PFSK-1 (cell line): ENCODE measurements around the gene L3MBTL4.

Experiments used
- FOXP2 ChIP-seq: optimal IDR thresholded peaks from 2 replicates; pipeline ENCODE3; 2011; ENCODE audit warnings: borderline replicate concordance, control low read depth, inconsistent platforms; ENCODE audit not compliant: insufficient read depth; ENCODE audit errors: extremely low read length, extremely low read depth
- POLR2AphosphoS5 ChIP-seq: IDR thresholded peaks from 2 replicates; pipeline ENCODE4 v1.6.1; 2012; ENCODE audit warnings: low read depth, mild to moderate bottlenecking, control low read depth, low read length, moderate library complexity
- SIN3A ChIP-seq: IDR thresholded peaks from 2 replicates; pipeline ENCODE4 v1.6.1; 2012; ENCODE audit warnings: mild to moderate bottlenecking, low read length, moderate library complexity, borderline replicate concordance; ENCODE audit not compliant: insufficient read depth
- TAF1 ChIP-seq: IDR thresholded peaks from 2 replicates; pipeline ENCODE4 v1.6.1; 2012; ENCODE audit warnings: low read length, control low read depth, borderline replicate concordance; ENCODE audit not compliant: insufficient read depth
- TF ChIP-seq, protein P1 (sequence below), 2 experiments: IDR thresholded peaks; 2 replicates each; pipeline versions ENCODE4 v1.6.1 to v1.8.0; 2011 to 2012; ENCODE audit warnings: low read depth in 2 of 2, low read length in 2 of 2, control low read depth in 1 of 2, inconsistent platforms in 1 of 2, mild to moderate bottlenecking in 1 of 2, moderate library complexity in 1 of 2; ENCODE audit not compliant: insufficient read depth in 1 of 2

The L3MBTL4 gene

DNA sequence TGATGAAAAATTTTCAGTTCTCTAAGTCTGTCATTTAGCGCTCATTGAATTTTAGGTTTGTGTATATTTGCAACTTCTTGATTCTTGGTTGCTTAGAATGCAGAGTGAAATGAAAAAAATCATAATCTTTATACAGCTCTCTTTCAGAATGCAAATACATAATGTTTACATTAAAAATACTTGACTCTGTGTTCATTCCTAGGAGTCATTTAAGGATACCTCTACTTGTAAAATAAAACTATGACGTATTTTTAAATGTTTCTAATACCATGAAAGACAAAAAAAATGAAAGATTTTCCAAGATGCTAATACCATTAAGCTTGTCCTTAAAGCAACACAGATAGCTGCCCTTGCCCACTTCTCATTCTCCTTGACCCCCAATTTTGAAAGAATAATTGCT lies 259.0 kb downstream of the L3MBTL4 start:
- TF ChIP-seq SIN3A (no peak), TAF1 (no peak), FOXP2 (no peak), POLR2AphosphoS5 (no peak)
- TF ChIP-seq, protein P1, sequence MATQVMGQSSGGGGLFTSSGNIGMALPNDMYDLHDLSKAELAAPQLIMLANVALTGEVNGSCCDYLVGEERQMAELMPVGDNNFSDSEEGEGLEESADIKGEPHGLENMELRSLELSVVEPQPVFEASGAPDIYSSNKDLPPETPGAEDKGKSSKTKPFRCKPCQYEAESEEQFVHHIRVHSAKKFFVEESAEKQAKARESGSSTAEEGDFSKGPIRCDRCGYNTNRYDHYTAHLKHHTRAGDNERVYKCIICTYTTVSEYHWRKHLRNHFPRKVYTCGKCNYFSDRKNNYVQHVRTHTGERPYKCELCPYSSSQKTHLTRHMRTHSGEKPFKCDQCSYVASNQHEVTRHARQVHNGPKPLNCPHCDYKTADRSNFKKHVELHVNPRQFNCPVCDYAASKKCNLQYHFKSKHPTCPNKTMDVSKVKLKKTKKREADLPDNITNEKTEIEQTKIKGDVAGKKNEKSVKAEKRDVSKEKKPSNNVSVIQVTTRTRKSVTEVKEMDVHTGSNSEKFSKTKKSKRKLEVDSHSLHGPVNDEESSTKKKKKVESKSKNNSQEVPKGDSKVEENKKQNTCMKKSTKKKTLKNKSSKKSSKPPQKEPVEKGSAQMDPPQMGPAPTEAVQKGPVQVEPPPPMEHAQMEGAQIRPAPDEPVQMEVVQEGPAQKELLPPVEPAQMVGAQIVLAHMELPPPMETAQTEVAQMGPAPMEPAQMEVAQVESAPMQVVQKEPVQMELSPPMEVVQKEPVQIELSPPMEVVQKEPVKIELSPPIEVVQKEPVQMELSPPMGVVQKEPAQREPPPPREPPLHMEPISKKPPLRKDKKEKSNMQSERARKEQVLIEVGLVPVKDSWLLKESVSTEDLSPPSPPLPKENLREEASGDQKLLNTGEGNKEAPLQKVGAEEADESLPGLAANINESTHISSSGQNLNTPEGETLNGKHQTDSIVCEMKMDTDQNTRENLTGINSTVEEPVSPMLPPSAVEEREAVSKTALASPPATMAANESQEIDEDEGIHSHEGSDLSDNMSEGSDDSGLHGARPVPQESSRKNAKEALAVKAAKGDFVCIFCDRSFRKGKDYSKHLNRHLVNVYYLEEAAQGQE (IDR thresholded peaks at IDR 0.05; ENCODE audit: insufficient read depth in 1 of 2, low read depth in 2 of 2, low read length in 2 of 2), result no peak

- TF ChIP-seq, protein P1 (IDR thresholded peaks at IDR 0.05; ENCODE audit: insufficient read depth in 1 of 2, low read depth in 2 of 2, low read length in 2 of 2), result no peak
- TF ChIP-seq TAF1, result no peak
Observed at GRCh38 chr18:6150430-6150829, 264.3 kb downstream of the L3MBTL4 start.

DNA sequence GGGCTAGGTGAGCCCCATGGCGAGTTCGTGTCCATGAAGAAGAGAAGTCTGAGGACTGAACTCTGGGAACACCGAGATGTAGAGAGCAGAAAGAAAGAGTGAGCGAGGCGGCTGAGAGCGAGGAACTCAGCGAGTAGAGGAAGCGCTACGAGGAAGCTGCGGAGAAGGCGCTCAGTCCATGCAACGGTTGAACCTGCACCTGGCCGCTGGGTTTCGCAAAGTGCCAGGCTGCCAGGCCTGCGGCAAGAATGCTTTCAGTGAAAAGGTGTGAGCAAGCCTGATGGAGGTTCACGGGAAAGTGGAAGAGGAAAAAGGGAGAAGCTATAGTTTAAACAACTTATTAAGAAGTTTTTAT lies 268.4 kb downstream of the L3MBTL4 start:
- TF ChIP-seq, protein P1 (IDR thresholded peaks at IDR 0.05; ENCODE audit: insufficient read depth in 1 of 2, low read depth in 2 of 2, low read length in 2 of 2), result no peak
- TF ChIP-seq TAF1 (no peak), FOXP2 (no peak), POLR2AphosphoS5 (no peak)

- no peak for TF ChIP-seq SIN3A
- TF ChIP-seq TAF1, result no peak
- TF ChIP-seq, protein P1 (IDR thresholded peaks at IDR 0.05; ENCODE audit: insufficient read depth in 1 of 2, low read depth in 2 of 2, low read length in 2 of 2), result no peak
- no peak for TF ChIP-seq POLR2AphosphoS5
- no peak for TF ChIP-seq FOXP2
Observed at GRCh38 chr18:6145645-6146306, 268.9 kb downstream of the L3MBTL4 start.

DNA sequence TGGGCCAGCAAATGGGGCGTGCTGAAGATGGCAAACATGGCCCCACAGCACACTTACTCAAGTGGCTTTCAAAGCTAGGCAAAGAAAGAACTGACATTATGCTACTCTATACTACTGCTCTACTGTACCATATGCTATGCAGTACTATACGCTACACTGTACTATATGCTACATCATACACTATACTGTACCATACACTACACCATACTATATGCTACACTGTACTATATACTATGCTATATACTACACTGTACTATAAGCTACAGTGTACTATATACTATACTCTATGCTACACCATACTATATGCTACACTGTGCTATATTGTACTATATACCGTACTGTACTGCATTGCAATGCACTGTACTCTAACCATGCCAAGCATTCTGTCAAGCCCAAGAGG lies 275.7 kb downstream of the L3MBTL4 start:
- TF ChIP-seq SIN3A (no peak), TAF1 (no peak), POLR2AphosphoS5 (no peak), FOXP2 (no peak)
- TF ChIP-seq, protein P1 (IDR thresholded peaks at IDR 0.05; ENCODE audit: insufficient read depth in 1 of 2, low read depth in 2 of 2, low read length in 2 of 2), result no peak
